K562 (cell line): ENCODE data around the gene SYMPK. TPM values are rescaled to one million over a fixed set of nuclear protein-coding genes. Genes with fewer than 3 reads are reported as not detected.

ENCODE experiments used
- ETV5 ChIP-seq: sonication (generic); formaldehyde crosslinking; IDR thresholded peaks from 2 replicates; pipeline ENCODE4 v1.4.0; 2020; ENCODE audit warnings: low read depth, mild to moderate bottlenecking, missing genetic modification reagents
- FOXK2 ChIP-seq, 2 experiments: fragments of 450-650 bp; IDR thresholded peaks in 1 of 2; conservative IDR thresholded peaks in 1 of 2; 2 replicates each; pipeline ENCODE4 v1.6.1; 2016; ENCODE audit warnings: low read depth in 2 of 2, mild to moderate bottlenecking in 1 of 2
- MAFF ChIP-seq: IDR thresholded peaks from 2 replicates; pipeline ENCODE4 v1.6.1; 2012; ENCODE audit warnings: low read length, improper control_type of control experiment
- PRDM10 ChIP-seq: fragments of 450-650 bp; IDR thresholded peaks from 2 replicates; pipeline ENCODE4 v1.6.1; 2018; ENCODE audit not compliant: partially characterized antibody
- RCOR1 ChIP-seq, 2 experiments: IDR thresholded peaks; 2 replicates each; pipeline ENCODE4 v1.6.1; 2012; ENCODE audit warnings: low read depth in 2 of 2, low read length in 2 of 2, borderline replicate concordance in 1 of 2, improper control_type of control experiment in 1 of 2
- REST ChIP-seq, 2 experiments: fragments of 450-650 bp; formaldehyde crosslinking in 1 of 2; IDR thresholded peaks; 2 replicates each; pipeline versions ENCODE4 v1.4.0 to v1.6.1; 2014 to 2020; ENCODE audit warnings: mild to moderate bottlenecking in 2 of 2, borderline replicate concordance in 1 of 2, low read depth in 1 of 2
- SMARCB1 ChIP-seq: IDR thresholded peaks from 2 replicates; pipeline ENCODE4 v1.6.1; 2011; ENCODE audit warnings: improper control_type of control experiment, low read depth; ENCODE audit not compliant: insufficient read length
- TAF9B ChIP-seq: fragments of 450-650 bp; IDR thresholded peaks from 2 replicates; pipeline ENCODE4 v1.6.1; 2018; ENCODE audit warnings: mild to moderate bottlenecking; ENCODE audit not compliant: partially characterized antibody
- TEAD4 ChIP-seq, 2 experiments: sonication (generic) in 1 of 2; formaldehyde crosslinking in 1 of 2; IDR thresholded peaks; 2 replicates each; pipeline versions ENCODE4 v1.6.1 to v1.8.0; 2012 to 2022; ENCODE audit warnings: borderline replicate concordance in 1 of 2, inconsistent platforms in 1 of 2, low read length in 1 of 2, mild to moderate bottlenecking in 1 of 2, missing genetic modification reagents in 1 of 2
- TSC22D4 ChIP-seq: fragments of 450-650 bp; IDR thresholded peaks from 2 replicates; pipeline ENCODE4 v1.6.1; 2016; ENCODE audit warnings: missing genetic modification characterization, missing biosample characterization, control low read depth
- ZBTB7A ChIP-seq: IDR thresholded peaks from 2 replicates; pipeline ENCODE4 v1.6.1; 2011; ENCODE audit warnings: low read depth, mild to moderate bottlenecking, low read length, moderate library complexity, borderline replicate concordance; ENCODE audit not compliant: control insufficient read depth
- ZNF263 ChIP-seq: sonication (generic); formaldehyde crosslinking; IDR thresholded peaks from 2 replicates; pipeline ENCODE4 v1.8.0; 2022; ENCODE audit warnings: mild to moderate bottlenecking, missing genetic modification reagents, borderline replicate concordance
- ZNF584 ChIP-seq: fragments of 200-800 bp; sonication (Bioruptor generic); IDR thresholded peaks from 2 replicates; pipeline ENCODE4 v1.6.1; 2016; ENCODE audit warnings: low read depth, mild to moderate bottlenecking, missing genetic modification characterization, missing compliant biosample characterization
- polyA plus RNA-seq, 8 experiments: library from polyadenylated mRNA; depleted of rRNA in 4 of 8; stranded (reverse) in 5 of 8; unstranded in 3 of 8; fragments of >200 nt; fragmentation: Nextera tagmentation in 2 of 8; fragmentation: Illumina TruSeq in 1 of 8; extraction: Ambion mirVana in 2 of 8; extraction: Trizol in 1 of 8; gene quantifications; 2 replicates each; pipeline versions ENCODE4 v1.2.1 to v1.2.3, GENCODE V29; 2011 to 2014; ENCODE audit warnings: inconsistent platforms in 1 of 8, missing spikeins in 1 of 8
- total RNA-seq, 7 experiments: library from RNA; depleted of rRNA in 6 of 7; stranded (reverse); fragments of >200 nt in 6 of 7; fragmentation: Illumina TruSeq in 2 of 7; extraction: Trizol in 2 of 7; gene quantifications; 2 replicates each; pipeline versions ENCODE4 v1.2.1 to v1.2.3, GENCODE V29; 2011 to 2021; ENCODE audit warnings: low replicate concordance in 1 of 7

Gene SYMPK
- total and polyA plus RNA-seq, 9 of the 15 experiments (the other 6 are each of a cell fraction or from before 2014, with no cell fraction given), result 0.73 to 95.5 (median 58.4) TPM

GRCh38 chr19:45780448-45781213, 82.3 kb downstream of the SYMPK start (continued):
- no peak for TF ChIP-seq REST (IDR thresholded peaks at IDR 0.05; ENCODE audit: borderline replicate concordance)
- TF ChIP-seq REST (CRISPR knock-in tag; IDR thresholded peaks at IDR 0.05; ENCODE audit: low read depth), result no peak
- no peak for TF ChIP-seq TAF9B
- TF ChIP-seq ZNF584 (CRISPR knock-in tag), result no peak
- no peak for TF ChIP-seq MAFF
- no peak for TF ChIP-seq TSC22D4 (tag)
- peak; percentile 85 for TF ChIP-seq ZNF263 (CRISPR knock-in tag)
- peak in 1 of 2 experiments; percentile 6; a peak in 1 of 4 replicates for TF ChIP-seq RCOR1 (IDR thresholded peaks at IDR 0.05; ENCODE audit: borderline replicate concordance in 1 of 2, low read depth in 2 of 2, low read length in 2 of 2)
- no peak; the same call in 1 of the 2 replicates for TF ChIP-seq ZBTB7A
- TF ChIP-seq TEAD4 (IDR thresholded peaks at IDR 0.05; ENCODE audit: low read length), result no peak
- no peak for TF ChIP-seq TEAD4 (CRISPR knock-in tag; IDR thresholded peaks at IDR 0.05; ENCODE audit: borderline replicate concordance)
- no peak for TF ChIP-seq SMARCB1
- peak; percentile 72 for TF ChIP-seq PRDM10
- TF ChIP-seq ETV5 (CRISPR knock-in tag), result no peak
- TF ChIP-seq FOXK2 (conservative IDR thresholded peaks at IDR 0.05 in 1 of 2, IDR thresholded peaks at IDR 0.05 in 1 of 2; ENCODE audit: low read depth in 2 of 2), result peak; percentile 84 to 85
